Embryonic facial prominence (tissue), 1 donor: ENCODE data around the gene RFNG.

ENCODE experiments used
- DNase-seq: peaks from one replicate; pipeline ENCODE4 v3.0.0-alpha.2; 2016; ENCODE audit errors: extremely low spot score

Gene RFNG

GRCh38 chr17:82058230-82058854 lies 6.7 kb upstream of the RFNG start:
- no peak for DNase-seq

GRCh38 chr17:82056729-82057621 lies 5.4 kb upstream of the RFNG start:
- no peak for DNase-seq

GRCh38 chr17:82055965-82056728 lies 4.5 kb upstream of the RFNG start:
- no peak for DNase-seq

- DNase-seq, result no peak
Observed at GRCh38 chr17:82055023-82055964, 3.7 kb upstream of the RFNG start.

GRCh38 chr17:82054351-82055022 lies 2.9 kb upstream of the RFNG start:
- no peak for DNase-seq

GRCh38 chr17:82053556-82054263 lies 2.1 kb upstream of the RFNG start:
- DNase-seq, result no peak

GRCh38 chr17:82053130-82053529 lies 1.5 kb upstream of the RFNG start:
- no peak for DNase-seq

- no peak for DNase-seq
Observed at GRCh38 chr17:82052638-82053059, 1.0 kb upstream of the RFNG start.

GRCh38 chr17:82050761-82051641 lies 610 bp downstream of the RFNG start:
- no peak for DNase-seq

GRCh38 chr17:82050152-82050760 lies 1.4 kb downstream of the RFNG start:
- no peak for DNase-seq

GRCh38 chr17:82049521-82049971 lies 2.1 kb downstream of the RFNG start:
- DNase-seq, result no peak

GRCh38 chr17:82049106-82049505 lies 2.5 kb downstream of the RFNG start:
- DNase-seq, result no peak

- no peak for DNase-seq
Observed at GRCh38 chr17:82048571-82048971, 3.0 kb downstream of the RFNG start.

- DNase-seq, result no peak
Observed at GRCh38 chr17:82047914-82048570, 3.6 kb downstream of the RFNG start.

GRCh38 chr17:82047379-82047778 lies 4.2 kb downstream of the RFNG start:
- no peak for DNase-seq

GRCh38 chr17:82046903-82047302 lies 4.7 kb downstream of the RFNG start:
- no peak for DNase-seq

GRCh38 chr17:82045936-82046484 lies 5.6 kb downstream of the RFNG start:
- DNase-seq, result no peak

- no peak for DNase-seq
Observed at GRCh38 chr17:82043507-82043906, 8.1 kb downstream of the RFNG start.
